Inflammatory macrophage treated with lipopolysaccharide for 1 hour (primary cell): Measurements from ENCODE around the gene IL32.
"Not testable (repeated sequence)": the region's sequence is repeated elsewhere in the genome, so short reads cannot be mapped to it uniquely, and the experiment has no call there.

Source experiments
- DNase-seq, 2 donors: peaks; one replicate each; pipeline ENCODE4 v3.0.0-alpha.2; 2020 to 2022

IL32 gene

DNA sequence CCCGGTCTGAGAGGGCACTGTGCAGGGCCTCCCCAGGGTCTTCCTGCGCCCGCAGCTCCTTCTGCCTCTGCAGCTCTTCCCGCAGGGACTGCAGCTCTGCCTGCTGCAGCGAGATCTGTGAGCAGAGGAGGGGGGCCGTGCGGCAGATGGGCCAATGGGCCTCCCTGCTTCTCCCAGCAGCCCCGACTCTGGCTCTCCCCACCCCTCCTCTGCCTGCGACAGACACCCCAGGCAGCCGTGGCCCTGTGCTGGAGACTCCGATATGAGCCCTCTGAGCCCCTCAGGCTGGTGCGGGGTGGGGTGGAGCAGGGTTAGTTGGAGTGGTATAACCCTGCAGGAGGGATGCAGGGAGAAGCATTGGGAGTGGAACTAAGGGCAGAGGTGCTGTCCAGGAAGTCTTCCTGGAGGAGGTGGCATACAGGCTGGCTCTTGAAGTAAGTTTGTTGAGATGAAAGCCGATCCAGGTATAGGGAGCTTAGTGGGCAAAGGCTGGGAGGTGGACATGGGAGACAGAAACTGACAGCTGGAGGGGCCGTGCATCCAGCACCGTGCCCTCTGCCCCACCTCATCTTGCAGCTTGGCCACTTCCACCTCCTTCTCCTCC, 36.6 kb upstream of the IL32 start:
- no peak for DNase-seq

DNA sequence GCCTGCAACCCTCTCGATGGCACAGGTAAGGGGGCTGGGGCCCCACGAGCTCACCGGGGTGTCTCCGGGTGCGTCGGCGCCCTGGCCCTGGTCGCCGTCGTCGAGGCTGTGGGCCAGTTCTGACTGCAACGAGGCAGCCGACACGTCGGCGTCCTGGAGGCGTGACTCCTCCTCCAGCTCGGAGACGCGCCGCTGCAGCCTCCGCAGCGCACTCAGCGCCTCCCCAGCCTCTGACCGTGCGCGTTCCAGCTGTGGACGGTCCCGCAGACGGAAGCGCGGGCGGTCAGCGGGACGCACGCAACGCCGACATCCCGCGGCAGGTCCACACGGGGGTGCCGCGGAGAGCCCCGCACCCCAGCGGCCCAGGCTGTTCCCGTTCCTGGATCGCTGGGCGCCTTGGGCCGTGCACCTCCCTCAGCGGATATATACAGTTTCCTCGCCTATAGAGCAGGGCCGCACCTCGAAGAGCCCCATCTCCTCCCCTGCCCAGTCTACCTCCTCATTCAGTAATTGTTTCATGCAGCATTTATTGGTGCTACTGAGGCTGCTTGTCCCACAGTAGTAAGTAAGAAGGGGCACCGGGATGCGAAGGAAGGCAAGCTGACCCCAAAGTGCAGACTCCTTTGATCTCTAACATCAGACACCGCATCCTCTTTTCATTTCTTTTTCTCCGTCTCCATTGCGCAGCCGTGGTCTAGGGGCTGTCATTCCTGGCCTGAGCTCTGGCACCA, 35.8 kb upstream of the IL32 start:
- no peak for DNase-seq

DNA sequence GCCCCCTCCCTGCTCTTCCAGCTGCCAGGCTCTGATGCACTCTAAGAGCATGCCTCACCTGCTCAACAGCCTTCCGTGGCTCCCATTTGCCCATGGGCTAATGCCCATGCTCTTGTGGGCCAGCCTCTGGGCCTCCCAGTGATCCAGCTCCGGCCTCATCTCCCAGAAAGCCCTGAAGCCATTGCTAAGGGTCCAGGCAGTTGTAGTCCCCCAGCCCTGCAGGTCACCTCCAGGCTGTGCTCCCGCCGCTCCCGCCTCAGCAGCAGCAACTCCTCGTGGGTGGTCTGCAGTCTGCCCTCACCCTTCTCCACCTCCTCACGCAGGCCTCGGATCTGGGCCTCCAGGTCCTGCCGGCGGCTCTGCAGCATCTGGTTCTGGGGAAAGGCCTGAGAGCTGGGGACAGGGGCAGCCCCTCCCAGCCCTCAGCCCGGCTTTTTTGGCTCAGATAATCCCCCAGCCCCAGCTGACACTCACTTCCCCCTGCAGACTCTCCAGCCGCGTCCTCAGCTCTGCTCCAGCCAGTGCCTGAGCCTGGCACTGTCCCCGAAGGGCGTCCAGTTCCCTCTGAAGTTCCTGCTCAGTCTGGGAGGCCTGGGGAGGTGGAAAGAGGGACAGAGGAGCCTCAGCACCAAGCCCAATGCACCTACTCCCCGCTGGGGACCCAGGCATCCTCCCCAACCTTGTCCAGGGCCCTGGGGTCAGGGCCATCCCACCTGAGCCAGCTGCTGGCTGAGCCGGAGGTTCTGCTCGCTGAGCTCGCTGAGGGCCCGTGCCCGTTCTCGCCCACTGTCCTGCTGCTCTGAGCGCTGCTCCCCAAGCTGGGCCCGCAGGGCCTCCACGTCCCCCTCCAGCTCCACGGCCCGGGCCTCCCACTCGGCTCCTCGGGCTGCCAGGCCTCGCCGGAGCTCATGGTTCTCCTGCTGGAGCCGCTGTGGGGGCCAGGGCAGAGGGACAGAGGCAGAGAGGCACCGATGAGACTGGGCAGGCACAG, 34.9 kb upstream of the IL32 start:
- DNase-seq: no peak

DNA sequence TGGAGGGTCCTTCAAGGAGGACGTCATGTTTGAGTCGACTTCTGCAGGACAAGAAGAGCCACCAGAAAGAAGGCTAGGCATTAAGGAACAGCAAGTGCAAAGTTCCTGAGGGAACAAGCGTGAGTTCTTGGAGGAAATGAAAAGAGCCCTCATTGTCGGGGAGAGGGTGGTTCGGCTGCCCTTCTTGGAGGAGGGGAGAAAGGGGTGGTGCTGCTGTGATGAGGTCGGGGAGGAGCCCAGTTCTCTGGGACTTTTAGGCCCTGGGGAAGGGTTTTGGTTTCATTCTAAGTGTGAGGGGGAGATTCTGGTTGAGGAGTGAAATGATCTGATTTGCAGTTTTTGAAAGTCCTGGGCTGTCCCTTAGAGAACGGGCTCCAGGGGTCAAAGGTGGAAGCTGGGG, 32.8 kb upstream of the IL32 start:
- no peak for DNase-seq

DNA sequence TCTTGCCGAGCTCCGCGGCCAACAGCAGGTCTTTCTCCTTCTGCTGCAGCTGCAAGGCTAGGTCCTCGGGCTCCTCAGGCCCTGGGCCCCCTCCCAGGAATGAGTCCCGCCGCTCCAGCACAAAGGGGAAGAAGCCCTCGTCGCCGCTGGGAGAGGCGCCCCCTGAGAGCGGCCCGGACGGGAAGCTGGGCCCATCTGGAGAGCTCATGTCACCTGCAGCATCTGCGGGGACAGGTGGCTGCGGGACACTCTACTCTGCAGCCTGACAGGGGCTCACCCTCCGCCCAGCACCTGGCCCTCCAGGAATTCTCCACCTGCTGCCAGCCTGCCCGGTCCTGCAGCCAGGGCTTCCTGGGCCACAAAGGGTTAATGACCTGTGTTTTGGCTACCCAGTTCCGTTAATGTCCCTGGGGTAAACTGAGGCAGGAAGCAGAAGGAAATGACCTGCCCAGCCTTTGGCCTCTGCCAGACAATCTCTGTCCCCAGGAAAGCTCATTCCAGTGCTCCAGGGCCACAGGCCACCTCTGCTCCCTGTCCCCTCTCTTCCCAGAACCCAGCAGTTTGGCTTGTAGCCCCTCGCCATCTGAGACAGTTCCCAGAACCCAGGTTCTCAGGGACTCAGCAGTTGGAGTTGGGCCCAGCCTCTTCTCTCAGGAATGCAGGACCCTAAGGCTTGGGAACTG, 30.0 kb upstream of the IL32 start:
- DNase-seq: no peak

DNA sequence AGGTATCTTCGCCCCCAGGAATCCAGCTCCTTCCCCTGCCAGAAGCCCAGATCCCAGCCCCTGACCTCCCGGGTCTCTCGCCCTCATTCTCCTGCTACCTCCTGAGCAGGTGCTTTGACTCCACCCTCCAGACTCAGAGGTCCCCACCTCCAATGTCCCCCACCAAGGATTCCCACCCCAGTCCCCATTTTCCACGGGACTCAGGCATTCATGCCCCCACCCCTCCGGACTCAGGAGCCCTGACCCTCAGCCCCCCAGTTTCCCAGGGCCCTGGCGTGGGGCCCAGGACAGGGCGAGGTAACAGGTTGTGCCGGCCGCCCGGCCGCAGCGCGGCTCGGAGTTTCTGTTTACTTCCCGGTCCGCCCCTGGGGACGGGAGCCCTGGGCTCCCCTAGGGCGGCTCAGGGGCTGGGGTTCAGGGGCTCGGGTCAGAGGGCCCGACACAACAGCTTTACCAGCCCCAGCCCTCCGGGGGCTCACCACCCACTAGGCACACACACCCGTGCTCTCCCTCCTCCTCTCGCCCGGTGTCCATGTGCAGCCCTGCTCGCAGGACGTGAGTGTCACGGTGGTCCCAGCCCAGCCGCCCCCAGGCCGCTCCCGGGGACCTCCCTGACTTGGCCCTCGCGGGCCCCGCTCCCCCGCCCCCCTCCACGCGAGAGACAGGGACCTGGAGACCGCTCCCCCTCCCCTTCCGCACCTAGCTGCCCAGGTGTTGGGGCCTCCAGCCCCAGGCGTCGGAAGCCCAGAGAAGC, 29.3 kb upstream of the IL32 start:
- no peak for DNase-seq

DNA sequence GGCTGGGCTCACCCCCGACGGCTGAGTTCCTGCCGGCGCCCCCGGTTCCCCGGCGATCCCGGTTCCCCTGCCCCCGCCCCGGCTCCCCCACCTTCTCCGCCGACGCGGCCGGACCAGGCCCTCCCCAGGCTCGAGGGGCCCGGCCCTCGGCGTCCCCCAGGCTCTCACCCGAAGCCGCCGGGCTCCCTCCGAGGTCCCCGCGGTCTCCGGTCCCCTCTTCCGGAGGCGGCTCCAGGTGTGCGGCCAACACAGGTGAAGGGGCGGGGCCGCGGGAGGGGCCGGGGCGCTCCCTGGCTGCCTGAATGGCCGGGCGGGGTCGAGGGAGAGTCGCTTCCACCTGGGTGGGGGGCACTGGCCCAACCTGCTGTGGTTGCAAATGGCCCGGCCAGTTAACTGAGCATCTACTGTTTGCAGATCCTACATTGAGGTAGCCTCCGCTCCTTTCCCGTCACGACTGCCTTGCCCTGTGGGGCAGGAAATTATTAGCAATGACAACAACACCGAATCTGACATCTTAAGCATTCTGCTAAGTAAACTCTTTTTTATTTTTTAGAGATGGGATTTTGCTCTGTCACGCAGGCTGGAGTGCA, 28.6 kb upstream of the IL32 start, which contains the start of gene BICDL2:
BICDL2 (minus strand) TSS at position 219 of the 590 bp plus-strand sequence. CDS start 1,448 bp downstream, outside the sequence.
- no peak for DNase-seq

DNA sequence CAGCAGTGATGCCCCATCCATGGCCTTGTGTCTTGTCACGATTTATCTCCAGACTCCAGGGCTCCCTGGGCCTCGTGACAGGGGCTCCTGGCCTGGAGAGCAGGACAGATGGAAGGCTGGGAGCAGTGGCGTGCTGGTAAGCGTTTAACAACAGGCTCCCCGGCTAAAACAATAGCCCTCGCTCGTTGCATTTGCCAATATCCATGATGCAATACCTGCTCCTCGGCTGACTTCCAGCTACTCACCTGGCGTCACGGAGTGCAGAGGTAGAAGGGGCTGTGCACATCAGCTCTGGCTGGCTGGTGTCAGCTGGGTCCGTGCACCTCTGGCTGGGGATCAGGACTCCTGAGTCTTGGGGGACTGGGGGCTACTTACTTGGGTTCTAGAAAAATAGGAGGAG, 27.2 kb upstream of the IL32 start:
- DNase-seq: no peak

DNA sequence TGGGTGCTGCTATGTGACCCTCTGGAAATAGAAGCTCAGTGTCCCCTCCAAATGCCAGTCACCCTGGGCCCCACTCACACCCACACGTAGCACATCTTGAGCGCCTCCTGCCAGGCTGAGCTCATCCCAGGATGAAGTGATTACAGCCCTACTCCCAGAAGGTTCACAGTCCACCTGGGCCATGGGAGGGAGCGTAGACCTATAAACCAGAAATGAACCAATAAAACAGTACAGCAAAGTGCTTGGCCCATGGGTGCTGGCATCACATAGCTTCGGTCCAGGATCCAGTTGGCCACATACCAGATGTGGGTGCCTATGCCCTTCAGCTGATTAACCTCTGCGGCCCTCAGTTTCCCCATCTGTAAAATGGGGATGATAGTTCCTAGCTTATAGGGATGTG, 26.5 kb upstream of the IL32 start:
- DNase-seq: no peak

DNA sequence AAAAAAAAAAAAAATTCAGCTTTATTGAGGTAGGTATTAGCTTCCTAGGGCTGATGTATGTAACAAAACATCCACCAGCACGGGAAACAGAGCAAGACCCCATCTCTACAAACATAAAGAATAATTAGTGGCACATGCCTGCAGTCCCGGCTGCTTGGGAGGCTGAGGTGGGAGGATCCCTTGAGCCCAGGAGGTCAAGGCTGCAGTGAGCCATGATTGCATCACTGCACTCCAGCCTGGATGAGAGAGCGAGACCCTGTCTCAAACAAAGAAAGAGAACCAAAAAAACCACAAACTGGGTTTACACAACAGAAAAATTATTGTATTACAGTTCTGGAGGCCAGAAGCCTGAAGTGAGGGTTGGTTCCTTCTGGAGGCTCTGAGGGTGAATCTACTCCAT, 23.1 kb upstream of the IL32 start:
- no peak for DNase-seq

DNA sequence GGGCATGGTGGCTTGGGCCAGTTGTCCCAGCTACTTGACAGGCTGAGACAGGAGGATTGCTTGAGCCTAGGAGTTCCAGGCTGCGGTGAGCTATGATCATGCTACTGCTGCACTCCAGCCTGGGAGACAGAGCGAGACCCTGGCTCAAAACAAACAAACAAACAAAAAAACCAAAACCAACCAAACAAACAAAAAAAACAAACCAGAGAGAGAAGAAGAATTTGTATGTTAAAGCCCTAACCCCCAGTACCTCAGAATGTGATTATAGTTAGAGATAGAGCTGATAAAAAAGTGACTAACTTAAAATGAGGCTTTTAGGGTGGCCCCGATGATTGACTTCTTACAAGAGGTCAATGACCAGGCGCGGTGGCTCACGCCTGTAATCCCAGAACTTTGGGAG, 20.7 kb upstream of the IL32 start:
- no peak for DNase-seq

DNA sequence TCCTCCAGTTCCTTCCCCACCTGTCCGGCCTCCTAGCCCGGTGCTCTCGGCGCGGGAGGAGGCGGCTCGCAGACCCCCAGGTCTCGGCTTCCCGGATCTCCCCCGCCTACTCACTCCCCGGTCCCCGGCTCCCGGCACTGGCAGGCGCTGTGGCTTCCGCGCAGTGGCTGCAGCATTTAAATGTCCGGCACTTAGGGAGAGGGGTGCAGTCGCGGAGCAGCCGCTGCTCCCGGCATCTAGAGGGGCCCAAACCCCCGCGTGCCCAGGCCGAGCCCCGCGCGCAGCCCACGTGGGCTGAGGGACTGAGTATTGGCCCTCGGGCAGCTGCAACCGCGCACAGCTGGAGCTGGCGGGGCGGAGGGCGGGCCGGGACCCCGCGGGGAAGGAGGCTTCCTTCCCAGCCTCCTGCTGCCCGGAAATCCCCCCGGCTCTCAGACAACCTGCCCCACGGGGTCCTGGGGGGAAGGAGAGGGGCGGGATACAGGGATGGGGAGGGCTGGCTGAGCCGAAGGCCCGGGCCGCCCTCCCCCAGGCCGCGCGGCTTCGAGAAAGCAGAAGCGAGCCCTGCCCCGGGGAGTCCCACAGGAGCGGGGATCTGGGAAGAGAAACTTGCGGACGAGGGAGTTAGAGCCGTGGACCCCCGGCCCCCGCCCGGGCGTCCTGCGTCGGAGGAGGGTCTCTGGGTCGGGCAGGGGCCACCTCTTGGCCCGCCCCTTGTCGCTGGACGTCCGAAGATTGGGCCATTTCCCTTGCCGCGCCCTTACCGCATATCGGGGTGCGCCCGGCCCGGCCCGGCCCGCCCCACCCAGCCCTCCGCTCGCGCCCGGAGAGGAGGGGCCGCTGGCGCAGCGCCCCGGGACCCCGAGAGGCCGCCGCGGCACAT, 19.4 kb upstream of the IL32 start, which contains the start of gene MMP25:
MMP25 (plus strand) TSS at position 804 of the 883 bp plus-strand sequence. CDS start 357 bp downstream, outside the sequence.
- peak; percentile 55 to 63 for DNase-seq

DNA sequence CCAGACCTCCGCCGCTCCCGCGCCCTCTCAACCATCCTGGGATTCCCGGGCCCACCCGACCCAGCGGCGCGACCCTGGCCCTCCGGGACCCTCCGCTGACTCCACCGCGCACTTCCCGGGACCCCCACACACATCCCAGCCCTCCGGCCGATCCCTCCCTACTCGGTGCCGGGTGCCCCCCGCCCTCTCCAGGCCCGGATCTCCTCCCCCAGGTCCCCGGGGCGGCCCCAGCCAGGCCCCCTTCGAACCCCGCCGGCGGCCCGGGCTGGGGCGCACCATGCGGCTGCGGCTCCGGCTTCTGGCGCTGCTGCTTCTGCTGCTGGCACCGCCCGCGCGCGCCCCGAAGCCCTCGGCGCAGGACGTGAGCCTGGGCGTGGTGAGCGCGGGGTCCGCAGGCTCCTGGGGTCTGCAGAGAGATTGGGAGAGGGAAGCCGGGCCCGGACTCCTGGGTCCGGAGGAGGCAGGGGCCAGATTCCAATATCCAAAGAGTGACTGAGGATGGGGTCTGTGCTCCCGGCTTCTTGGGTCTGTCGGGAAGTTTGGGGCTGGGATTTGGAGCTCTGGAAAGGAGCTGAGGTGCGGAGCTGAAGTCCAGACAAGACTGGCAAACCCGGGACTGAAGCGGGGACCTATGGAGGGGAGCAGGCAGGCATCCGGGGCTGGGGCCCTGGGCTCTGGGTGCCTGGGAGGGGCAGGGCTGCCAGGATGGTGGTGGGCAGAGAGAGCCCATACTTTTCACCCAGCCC, 18.6 kb upstream of the IL32 start:
- no peak for DNase-seq

DNA sequence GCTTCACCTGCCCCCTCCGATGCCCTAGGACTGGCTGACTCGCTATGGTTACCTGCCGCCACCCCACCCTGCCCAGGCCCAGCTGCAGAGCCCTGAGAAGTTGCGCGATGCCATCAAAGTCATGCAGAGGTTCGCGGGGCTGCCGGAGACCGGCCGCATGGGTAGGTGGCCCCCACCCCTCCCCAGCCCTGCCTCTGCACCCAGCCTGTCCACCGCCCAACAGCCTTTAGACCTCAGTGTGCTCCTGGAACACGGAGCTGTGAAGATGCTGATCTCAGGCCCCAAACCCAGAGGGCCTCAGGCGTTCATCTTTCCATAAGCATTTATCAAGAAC, 18.1 kb upstream of the IL32 start:
- no peak for DNase-seq

DNA sequence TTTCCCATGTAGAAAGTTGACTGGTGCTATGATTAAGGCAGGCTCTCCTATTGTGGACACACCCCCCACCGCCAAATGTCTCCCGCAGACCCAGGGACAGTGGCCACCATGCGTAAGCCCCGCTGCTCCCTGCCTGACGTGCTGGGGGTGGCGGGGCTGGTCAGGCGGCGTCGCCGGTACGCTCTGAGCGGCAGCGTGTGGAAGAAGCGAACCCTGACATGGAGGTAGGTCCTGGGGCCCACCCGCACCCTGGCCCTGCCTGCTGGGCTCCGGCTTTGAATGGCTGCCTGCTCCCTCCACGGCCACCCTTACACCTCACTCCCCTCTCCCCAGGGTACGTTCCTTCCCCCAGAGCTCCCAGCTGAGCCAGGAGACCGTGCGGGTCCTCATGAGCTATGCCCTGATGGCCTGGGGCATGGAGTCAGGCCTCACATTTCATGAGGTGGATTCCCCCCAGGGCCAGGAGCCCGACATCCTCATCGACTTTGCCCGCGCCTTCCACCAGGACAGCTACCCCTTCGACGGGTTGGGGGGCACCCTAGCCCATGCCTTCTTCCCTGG, 15.4 kb upstream of the IL32 start:
- no peak for DNase-seq

DNA sequence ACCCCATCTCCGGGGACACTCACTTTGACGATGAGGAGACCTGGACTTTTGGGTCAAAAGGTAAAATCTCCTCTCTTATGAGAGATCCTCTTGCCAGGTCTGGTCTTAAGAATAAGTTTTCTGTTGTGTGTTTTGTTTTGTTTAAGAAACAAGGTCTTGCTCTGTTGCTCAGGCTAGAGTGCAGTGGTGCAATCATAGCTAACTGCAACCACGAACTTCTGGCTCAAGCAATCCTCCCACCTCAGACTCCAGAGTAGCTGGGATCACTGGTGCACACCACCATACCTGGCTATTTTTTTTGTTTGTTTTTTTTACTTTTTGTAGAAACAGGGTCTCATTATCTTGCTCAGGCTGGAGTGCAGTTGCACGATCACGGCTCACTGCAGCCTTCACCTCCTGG, 15.0 kb upstream of the IL32 start:
- DNase-seq: no peak

DNA sequence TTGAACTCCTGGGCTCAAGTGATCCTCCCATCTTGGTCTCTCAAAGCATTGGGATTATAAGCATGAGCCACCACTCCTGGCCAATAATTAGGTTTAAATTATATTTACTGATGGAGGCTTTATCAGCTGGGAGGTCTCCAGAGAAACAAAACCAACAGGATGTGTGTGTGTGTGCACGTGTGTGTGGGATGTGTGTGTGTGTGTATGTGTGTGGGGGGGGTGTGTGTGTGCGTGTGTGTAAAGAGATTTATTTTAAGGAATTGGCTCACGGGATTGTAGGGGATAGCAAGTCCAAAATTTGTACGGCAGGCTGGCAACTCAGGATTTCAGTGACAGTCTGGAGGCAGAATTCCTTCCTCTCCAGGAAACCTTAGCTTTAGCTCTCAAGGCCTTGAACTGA, 14.4 kb upstream of the IL32 start:
- no peak for DNase-seq

DNA sequence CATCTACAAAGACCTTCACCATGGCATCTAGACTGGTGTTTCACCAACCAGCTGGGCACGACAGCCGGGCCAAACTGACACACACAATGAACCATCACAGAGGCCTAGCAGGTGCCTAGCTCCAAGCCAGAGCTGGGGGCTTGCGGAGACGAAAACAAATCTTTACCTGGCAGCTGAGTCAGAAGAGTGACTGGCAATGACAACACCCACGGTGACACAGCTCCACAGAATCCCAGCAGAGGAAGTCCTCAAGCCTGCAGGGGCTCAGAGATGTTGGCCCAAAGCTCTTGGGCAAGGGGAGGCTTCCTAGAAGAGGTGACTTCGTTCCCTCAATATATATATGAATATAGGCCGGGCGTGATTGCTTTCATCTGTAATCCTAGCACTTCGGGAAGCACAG, 13.9 kb upstream of the IL32 start:
- peak; percentile 38 to 51 for DNase-seq

DNA sequence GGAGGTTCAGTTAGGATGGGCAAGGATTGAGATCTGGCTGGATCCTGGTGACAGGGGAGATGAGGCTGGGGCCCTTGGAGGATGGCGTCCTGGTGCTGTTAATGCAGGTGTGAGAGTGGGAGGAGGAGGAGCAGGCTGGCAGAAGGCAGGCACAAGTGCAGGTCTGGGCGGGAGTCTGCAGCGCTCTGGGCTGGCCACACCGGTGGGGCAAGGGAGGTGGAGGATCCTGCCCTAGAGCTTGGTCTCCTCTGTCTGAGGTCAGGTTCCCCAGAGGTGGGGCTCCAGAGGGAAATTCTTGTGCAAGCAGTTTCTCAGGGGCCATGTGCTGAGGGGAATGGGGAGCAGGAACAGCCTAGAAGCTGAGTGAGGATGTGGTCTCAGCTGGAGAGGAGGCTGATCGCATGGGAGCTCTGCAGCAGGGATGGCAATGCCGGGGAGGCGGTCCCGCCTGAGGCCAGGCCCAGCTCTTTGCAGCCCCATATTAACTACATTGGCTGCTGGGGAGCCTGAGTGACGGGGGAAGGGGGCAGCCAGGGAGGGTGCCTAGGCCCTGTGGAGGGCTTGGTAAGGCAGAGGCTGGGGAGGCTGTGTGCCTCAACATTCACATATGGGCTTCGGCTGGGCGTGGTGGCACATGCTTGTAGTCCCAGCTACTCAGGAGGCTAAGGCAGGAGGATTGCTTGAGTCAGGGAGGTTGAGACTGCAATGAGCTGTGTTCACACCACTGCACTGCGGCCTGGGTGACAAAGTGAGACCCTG, 12.7 kb upstream of the IL32 start:
- DNase-seq: not testable (repeated sequence)
